H1 (cell line): ENCODE results near the gene SHOC1. TPM values are rescaled to one million over a fixed set of nuclear protein-coding genes. Genes with fewer than 3 reads are reported as not detected.

Source experiments
- CTCF ChIA-PET: fragments of 300-600 bp; sonication (Branson Sonifier 250); formaldehyde crosslinking; loops from one replicate; lab custom pipeline; 2021; ENCODE audit not compliant: partially characterized antibody; lab: Charles Lee
- POLR2A ChIA-PET: fragments of 300-600 bp; sonication (Branson Sonifier 250); formaldehyde crosslinking; loops from one replicate; lab custom pipeline; 2021; ENCODE audit warnings: inconsistent platforms; ENCODE audit not compliant: partially characterized antibody; lab: Charles Lee
- DNase-seq, 2 experiments: peaks; one replicate each; pipeline versions ENCODE4 v3.0.0 to v3.0.0-alpha.2; 2010 to 2022; ENCODE audit warnings: low spot score in 2 of 2, low read depth in 1 of 2, mixed read lengths in 1 of 2
- FAIRE-seq: peaks from 2 replicates; lab custom pipeline; 2011; peaks lifted over from hg19 to GRCh38; lab: Jason Lieb, UNC
- H2AFZ ChIP-seq: 2 replicates; pipeline ENCODE4 v1.8.1; 2012; ENCODE audit warnings: low read length, inconsistent platforms
- H2AK5ac ChIP-seq: 2 replicates; pipeline ENCODE4 v1.6.1; 2013; ENCODE audit warnings: low read depth, low read length
- H2BK120ac ChIP-seq: replicated peaks from 2 replicates; pipeline ENCODE3; 2013; ENCODE audit warnings: low read depth, low read length, inconsistent platforms
- H2BK12ac ChIP-seq: 2 replicates; pipeline ENCODE4 v1.6.1; 2013; ENCODE audit warnings: low read depth, low read length
- H2BK15ac ChIP-seq: 2 replicates; pipeline ENCODE4 v1.6.1; 2013; ENCODE audit warnings: low read length
- H2BK20ac ChIP-seq: 2 replicates; pipeline ENCODE4 v1.6.1; 2013; ENCODE audit warnings: low read length
- H2BK5ac ChIP-seq: 2 replicates; pipeline ENCODE4 v1.6.1; 2013; ENCODE audit warnings: low read depth, low read length
- H3K14ac ChIP-seq: 2 replicates; pipeline ENCODE4 v1.6.1; 2013; ENCODE audit warnings: inconsistent platforms; ENCODE audit not compliant: insufficient read length
- H3K18ac ChIP-seq: 2 replicates; pipeline ENCODE4 v1.6.1; 2013; ENCODE audit warnings: low read length; ENCODE audit errors: extremely low read depth
- H3K23ac ChIP-seq: 2 replicates; pipeline ENCODE4 v1.6.1; 2013; ENCODE audit warnings: inconsistent platforms; ENCODE audit not compliant: insufficient read length
- H3K23me2 ChIP-seq: 2 replicates; pipeline ENCODE4 v1.6.1; 2013; ENCODE audit warnings: low read depth, low read length
- H3K27ac ChIP-seq: 2 replicates; pipeline ENCODE4 v1.6.1; 2011; ENCODE audit warnings: low read depth, low read length, inconsistent platforms
- H3K27me3 ChIP-seq, 4 experiments: replicated peaks in 1 of 4; 1 replicate in 1 of 4; 2 replicates in 3 of 4; pipeline versions ENCODE4 v1.6.1 to v1.8.1; 2011 to 2013; ENCODE audit warnings: low read length in 3 of 4, mild to moderate bottlenecking in 3 of 4, inconsistent platforms in 2 of 4, mixed read lengths in 2 of 4, moderate library complexity in 1 of 4; ENCODE audit not compliant: control insufficient read depth in 3 of 4, insufficient read depth in 3 of 4; ENCODE audit errors: extremely low read depth in 1 of 4
- H3K36me3 ChIP-seq, 4 experiments: 2 replicates each; pipeline versions ENCODE4 v1.6.1 to v1.8.1; 2011 to 2013; ENCODE audit warnings: mild to moderate bottlenecking in 4 of 4, low read length in 3 of 4, moderate library complexity in 2 of 4, control low read depth in 1 of 4, inconsistent platforms in 1 of 4; ENCODE audit not compliant: insufficient read depth in 4 of 4, control insufficient read depth in 2 of 4
- H3K4ac ChIP-seq: replicated peaks from 2 replicates; pipeline ENCODE3; 2013; ENCODE audit warnings: low read length, low read depth, mixed read lengths, inconsistent platforms; ENCODE audit not compliant: insufficient read length
- H3K4me1 ChIP-seq, 4 experiments: replicated peaks in 1 of 4; 1 replicate in 1 of 4; 2 replicates in 3 of 4; pipeline versions ENCODE4 v1.6.1 to v1.8.1; 2011 to 2013; ENCODE audit warnings: low read length in 3 of 4, inconsistent platforms in 2 of 4, mixed read lengths in 1 of 4; ENCODE audit not compliant: insufficient read depth in 4 of 4, control insufficient read depth in 3 of 4
- H3K4me2 ChIP-seq, 2 experiments: 2 replicates each; pipeline versions ENCODE4 v1.6.1 to v1.8.1; 2011 to 2013; ENCODE audit warnings: low read depth in 2 of 2, low read length in 2 of 2, control low read depth in 1 of 2, inconsistent platforms in 1 of 2, mild to moderate bottlenecking in 1 of 2; ENCODE audit not compliant: insufficient read depth in 1 of 2
- H3K4me3 ChIP-seq, 4 experiments: fragments of 200-600, 300-600 bp in 1 of 4; sonication (generic), shearing (Covaris generic), sonication (Bioruptor Twin) in 1 of 4; 2 replicates each; pipeline versions ENCODE4 v1.5.1 to v1.8.1; 2011 to 2016; ENCODE audit warnings: low read length in 4 of 4, low read depth in 3 of 4, control low read depth in 2 of 4, inconsistent platforms in 2 of 4, mild to moderate bottlenecking in 2 of 4, mixed read lengths in 1 of 4, moderate library complexity in 1 of 4; ENCODE audit not compliant: insufficient read depth in 2 of 4; ENCODE audit errors: extremely low read depth in 1 of 4
- H3K56ac ChIP-seq: replicated peaks from 2 replicates; pipeline ENCODE3; 2013; ENCODE audit warnings: low read depth, mild to moderate bottlenecking, mixed read lengths, low read length, inconsistent platforms; ENCODE audit not compliant: insufficient read length
- H3K79me1 ChIP-seq: 2 replicates; pipeline ENCODE4 v1.6.1; 2013; ENCODE audit warnings: low read depth, low read length, control low read depth
- H3K79me2 ChIP-seq, 2 experiments: 2 replicates each; pipeline versions ENCODE4 v1.6.1 to v1.8.1; 2012 to 2013; ENCODE audit warnings: low read length in 2 of 2, mild to moderate bottlenecking in 2 of 2, inconsistent platforms in 1 of 2; ENCODE audit not compliant: insufficient read depth in 2 of 2, control insufficient read depth in 1 of 2
- H3K9ac ChIP-seq, 4 experiments: replicated peaks in 1 of 4; 1 replicate in 1 of 4; 2 replicates in 3 of 4; pipeline versions ENCODE4 v1.6.1 to v1.8.1; 2011 to 2013; ENCODE audit warnings: low read depth in 3 of 4, low read length in 3 of 4, control low read depth in 2 of 4, mild to moderate bottlenecking in 2 of 4, moderate library complexity in 2 of 4, inconsistent platforms in 1 of 4; ENCODE audit errors: extremely low read depth in 1 of 4
- H3K9me3 ChIP-seq, 2 experiments: 2 replicates each; pipeline versions ENCODE4 v1.6.1 to v1.8.1; 2012 to 2013; ENCODE audit warnings: mild to moderate bottlenecking in 2 of 2, moderate library complexity in 2 of 2, control low read depth in 1 of 2, inconsistent platforms in 1 of 2, low read depth in 1 of 2, low read length in 1 of 2, mixed read lengths in 1 of 2; ENCODE audit not compliant: insufficient read depth in 2 of 2
- H4K20me1 ChIP-seq, 2 experiments: replicated peaks in 1 of 2; 2 replicates each; pipeline versions ENCODE3 to v1.8.1; 2011 to 2013; ENCODE audit warnings: inconsistent platforms in 2 of 2, low read length in 2 of 2, mild to moderate bottlenecking in 1 of 2; ENCODE audit not compliant: insufficient read depth in 2 of 2, control insufficient read depth in 1 of 2
- H4K5ac ChIP-seq: 2 replicates; pipeline ENCODE4 v1.6.1; 2013; ENCODE audit warnings: low read length, low read depth, mixed read lengths, inconsistent platforms; ENCODE audit not compliant: insufficient read length
- H4K8ac ChIP-seq: 2 replicates; pipeline ENCODE4 v1.8.0; 2013; ENCODE audit warnings: mild to moderate bottlenecking, moderate library complexity, low read length, inconsistent platforms; ENCODE audit not compliant: insufficient read depth; ENCODE audit errors: extremely low read depth
- H4K91ac ChIP-seq: replicated peaks from 2 replicates; pipeline ENCODE3; 2013; ENCODE audit warnings: low read length, mixed read lengths, inconsistent platforms; ENCODE audit not compliant: insufficient read length
- BACH1 ChIP-seq: IDR thresholded peaks from 2 replicates; pipeline ENCODE4 v1.6.1; 2012; ENCODE audit warnings: low read length, improper control_type of control experiment
- BRCA1 ChIP-seq: IDR thresholded peaks from 2 replicates; pipeline ENCODE4 v1.6.1; 2012; ENCODE audit warnings: low read depth, low read length, improper control_type of control experiment
- CBX8 ChIP-seq: fragments of 300-800, 300-1000 bp; sonication (generic); IDR thresholded peaks from 2 replicates; pipeline ENCODE4 v1.7.1; 2016; ENCODE audit warnings: low read depth, low read length, borderline replicate concordance
- EP300 ChIP-seq, 2 experiments: IDR thresholded peaks; 1 replicate in 1 of 2; 2 replicates in 1 of 2; pipeline ENCODE4 v1.6.1; 2011 to 2012; ENCODE audit warnings: low read depth in 2 of 2, low read length in 2 of 2, mild to moderate bottlenecking in 2 of 2, borderline replicate concordance in 1 of 2, inconsistent platforms in 1 of 2, moderate library complexity in 1 of 2
- MAFK ChIP-seq: IDR thresholded peaks from 2 replicates; pipeline ENCODE4 v1.6.1; 2012; ENCODE audit warnings: low read depth, mild to moderate bottlenecking, improper control_type of control experiment, low read length
- PHF8 ChIP-seq: fragments of 200-600 bp; sonication (generic); conservative IDR thresholded peaks from 2 replicates; pipeline ENCODE4 v1.7.1; 2012; ENCODE audit warnings: low read depth, mild to moderate bottlenecking, inconsistent platforms, low read length, moderate library complexity
- RBBP5 ChIP-seq: IDR thresholded peaks from 2 replicates; pipeline ENCODE4 v1.7.1; 2012; ENCODE audit warnings: low read depth, mild to moderate bottlenecking, inconsistent platforms, low read length, moderate library complexity, borderline replicate concordance
- RNF2 ChIP-seq: fragments of 200-900, 300-1000 bp; sonication (generic); IDR thresholded peaks from 2 replicates; pipeline ENCODE4 v1.7.1; 2016; ENCODE audit warnings: borderline replicate concordance, low read depth, mild to moderate bottlenecking, antibody characterized with exemption, low read length; ENCODE audit not compliant: poor library complexity, severe bottlenecking; ENCODE audit errors: missing control alignments
- SAP30 ChIP-seq: fragments of 300-600 bp; sonication (generic); IDR thresholded peaks from 2 replicates; pipeline ENCODE4 v1.7.1; 2012; ENCODE audit warnings: low read length, moderate library complexity, mild to moderate bottlenecking, inconsistent platforms; ENCODE audit not compliant: insufficient read depth, insufficient replicate concordance
- SIX5 ChIP-seq: IDR thresholded peaks from 2 replicates; pipeline ENCODE4 v1.6.1; 2011; ENCODE audit warnings: mild to moderate bottlenecking, low read depth, low read length
- SRF ChIP-seq: IDR thresholded peaks from 2 replicates; pipeline ENCODE4 v1.6.1; 2011; ENCODE audit warnings: mild to moderate bottlenecking, low read depth, low read length, moderate library complexity
- TAF7 ChIP-seq: optimal IDR thresholded peaks from 2 replicates; pipeline ENCODE3; 2011; ENCODE audit warnings: low read depth, mild to moderate bottlenecking, inconsistent platforms, low read length, moderate library complexity, borderline replicate concordance
- TBP ChIP-seq: IDR thresholded peaks from 2 replicates; pipeline ENCODE4 v1.6.1; 2011; ENCODE audit warnings: low read depth, low read length, improper control_type of control experiment
- WGBS, 2 experiments: shearing (Covaris generic) in 1 of 2; methylation state at CpG; one replicate each; pipeline versions ENCODE4 v1.1.6 to v1.1.7; 2013 to 2015; ENCODE audit warnings: low lambda C conversion rate in 2 of 2, mixed read lengths in 2 of 2, inconsistent platforms in 1 of 2, low coverage in 1 of 2, missing lambda C conversion rate in 1 of 2; ENCODE audit not compliant: insufficient replicate concordance in 2 of 2, insufficient coverage in 1 of 2, insufficient read length in 1 of 2; ENCODE audit errors: extremely low coverage in 1 of 2, missing lambda C conversion rate in 1 of 2; 5-methylcytosine and 5-hydroxymethylcytosine counted together
- polyA plus RNA-seq, 7 experiments: library from polyadenylated mRNA; depleted of rRNA in 3 of 7; stranded (reverse) in 5 of 7; unstranded in 2 of 7; fragments of >200 nt in 5 of 7; fragments of 200-250 nt in 2 of 7; gene quantifications; 1 replicate in 5 of 7; 2 replicates in 1 of 7; 4 replicates in 1 of 7; pipeline versions ENCODE4 v1.2.1 to v1.2.3, GENCODE V29; 2011 to 2013; ENCODE audit warnings: missing spikeins in 2 of 7, mixed read lengths in 2 of 7
- total RNA-seq: library from RNA; stranded (reverse); fragmentation: NEBNext Ultra II Directional; extraction: Animal tissue kit (Norgen Biotek cat#: 25700); gene quantifications from 2 replicates; pipeline ENCODE4 v1.2.1, GENCODE V29; 2021
- TF ChIP-seq, protein P1 (sequence below): IDR thresholded peaks from 2 replicates; pipeline ENCODE4 v1.6.1; 2012; ENCODE audit warnings: inconsistent platforms

The SHOC1 gene
- total and polyA plus RNA-seq, 2 of the 8 experiments (the other 6 are each of a cell fraction or from before 2014, with no cell fraction given): not detected

DNA sequence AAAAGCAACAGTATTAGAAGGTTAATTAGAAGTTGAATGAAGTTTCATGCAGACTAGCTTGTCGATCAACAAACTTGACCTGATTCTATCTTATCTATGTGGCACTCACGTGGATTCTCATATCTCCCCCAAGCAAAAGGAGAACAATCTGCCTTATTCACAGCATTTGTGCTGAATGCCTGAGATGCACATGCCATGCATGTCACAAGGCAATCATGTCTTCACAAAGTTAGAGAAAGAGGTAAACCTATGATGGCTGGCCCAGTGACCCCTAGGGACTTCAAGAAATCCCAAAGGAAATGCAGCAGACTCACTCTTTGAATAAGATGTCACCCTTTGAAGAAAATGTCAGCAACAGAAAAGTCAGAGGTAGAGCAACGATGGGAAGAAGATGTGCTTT lies 17.6 kb upstream of the SHOC1 start:
- DNase-seq (no peak), FAIRE-seq (no peak)
- 85% methylated on average over 3 of the region's 3 CpGs; no CpG with 5 or more reads in 1 of the 2 experiments for WGBS, 2 experiments
- no peak overlapping the region for H3K27ac ChIP-seq
- no peak overlapping the region for H2BK20ac ChIP-seq
- H3K14ac ChIP-seq: no peak overlapping the region
- H4K8ac ChIP-seq: no peak overlapping the region
- ChIA-PET CTCF (no interaction called here), POLR2A (no interaction called here)
- H2AK5ac ChIP-seq: no peak overlapping the region
- H4K20me1 ChIP-seq: no peaks in the 10 kb centered on the region
- H2AFZ ChIP-seq: peak overlapping the region; percentile 6; the same call in 1 of the 2 replicates
- no peak overlapping the region for H3K56ac ChIP-seq
- H3K4ac ChIP-seq: no peak overlapping the region
- no peak overlapping the region for H4K91ac ChIP-seq
- no peak overlapping the region for H3K9ac ChIP-seq
- H2BK15ac ChIP-seq: no peak overlapping the region
- H4K5ac ChIP-seq: no peak overlapping the region
- no peaks in the 10 kb centered on the region for H3K27me3 ChIP-seq
- no peak overlapping the region for H3K4me2 ChIP-seq
- no peak overlapping the region for H3K23ac ChIP-seq
- no peaks in the 10 kb centered on the region for H3K36me3 ChIP-seq
- no peaks in the 10 kb centered on the region for H3K9me3 ChIP-seq
- no peak overlapping the region for H2BK12ac ChIP-seq
- no peak overlapping the region for H3K4me3 ChIP-seq
- no peaks in the 10 kb centered on the region for H3K79me2 ChIP-seq
- H3K23me2 ChIP-seq: no peaks in the 10 kb centered on the region
- no peak overlapping the region for H2BK5ac ChIP-seq
- H3K4me1 ChIP-seq: no peaks in the 10 kb centered on the region
- no peak overlapping the region for H3K18ac ChIP-seq
- H3K79me1 ChIP-seq: no peaks in the 10 kb centered on the region
- H2BK120ac ChIP-seq: no peak overlapping the region
- TF ChIP-seq, protein P1, sequence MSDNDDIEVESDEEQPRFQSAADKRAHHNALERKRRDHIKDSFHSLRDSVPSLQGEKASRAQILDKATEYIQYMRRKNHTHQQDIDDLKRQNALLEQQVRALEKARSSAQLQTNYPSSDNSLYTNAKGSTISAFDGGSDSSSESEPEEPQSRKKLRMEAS: no peak
- TF ChIP-seq SIX5 (no peak), RNF2 (no peak), PHF8 (no peak), SRF (no peak), EP300 (IDR thresholded peaks at IDR 0.05; ENCODE audit: borderline replicate concordance in 1 of 2, low read depth in 2 of 2, low read length in 2 of 2) (no peak), BRCA1 (no peak), RBBP5 (no peak), CBX8 (no peak), BACH1 (no peak), TBP (no peak), MAFK (no peak), TAF7 (no peak), SAP30 (no peak)
